Measurements from ENCODE around the gene GNAI1.
"Not testable (repeated sequence)": the region's sequence is repeated elsewhere in the genome, so short reads cannot be mapped to it uniquely, and the experiment has no call there.

GNAI1 gene

DNA sequence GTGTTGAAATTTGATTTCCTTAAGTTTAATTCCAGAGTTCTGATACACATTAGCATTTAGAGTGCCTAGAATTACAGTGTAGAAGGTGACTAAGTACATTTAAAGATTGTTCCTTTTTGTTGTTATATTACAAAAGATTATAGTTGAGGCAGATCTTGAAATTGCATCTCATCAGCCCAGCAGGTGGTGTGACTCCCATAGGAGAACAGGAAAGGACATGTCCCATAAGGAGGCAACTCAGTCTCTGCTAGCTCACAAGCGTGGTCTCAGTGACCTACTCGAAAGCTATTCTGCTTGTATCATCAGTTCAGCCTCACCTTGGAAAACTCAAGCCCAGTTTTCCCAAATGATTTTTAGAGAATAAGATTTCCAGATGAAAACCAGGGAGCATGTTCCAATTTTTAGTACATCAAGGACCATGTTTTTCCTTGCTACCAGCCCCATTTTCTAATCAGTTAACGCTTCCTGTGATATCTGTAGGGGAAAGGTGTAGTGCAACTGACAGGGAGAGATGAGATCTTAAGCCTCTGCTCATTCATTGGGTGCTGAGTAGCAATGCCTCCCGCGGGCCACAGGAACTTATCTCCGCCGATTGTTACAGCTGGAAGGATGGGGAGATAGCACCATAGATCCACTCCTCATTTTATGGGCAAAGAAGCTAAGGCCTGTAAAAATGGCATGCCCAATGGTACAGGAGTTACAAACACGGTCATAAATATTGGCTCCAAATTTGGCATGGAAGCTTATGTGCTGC is 1.1 kb upstream of the GNAI1 start:
- no peak for DNase-seq

DNA sequence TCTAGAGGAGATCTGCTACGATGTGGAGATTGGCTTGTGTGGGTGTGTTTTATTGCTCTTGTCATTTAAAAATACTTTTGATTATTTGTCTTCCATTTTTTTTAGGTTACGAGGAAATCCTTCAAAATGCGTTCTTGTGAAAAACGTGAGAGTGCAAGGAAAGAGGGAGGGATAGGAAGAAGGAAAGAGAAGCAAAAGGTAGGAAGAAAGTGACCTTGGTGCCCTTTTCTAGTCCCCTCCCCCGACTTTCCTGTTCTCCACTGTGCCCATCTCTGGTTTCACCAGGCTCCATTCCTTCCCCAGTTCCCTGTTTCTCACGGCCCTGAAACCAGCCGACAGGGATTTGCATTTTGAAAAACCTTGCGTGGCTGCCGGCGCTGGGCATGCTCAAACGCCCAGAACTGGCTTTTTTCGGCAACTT is 506 bp upstream of the GNAI1 start:
- no peak for DNase-seq

DNA sequence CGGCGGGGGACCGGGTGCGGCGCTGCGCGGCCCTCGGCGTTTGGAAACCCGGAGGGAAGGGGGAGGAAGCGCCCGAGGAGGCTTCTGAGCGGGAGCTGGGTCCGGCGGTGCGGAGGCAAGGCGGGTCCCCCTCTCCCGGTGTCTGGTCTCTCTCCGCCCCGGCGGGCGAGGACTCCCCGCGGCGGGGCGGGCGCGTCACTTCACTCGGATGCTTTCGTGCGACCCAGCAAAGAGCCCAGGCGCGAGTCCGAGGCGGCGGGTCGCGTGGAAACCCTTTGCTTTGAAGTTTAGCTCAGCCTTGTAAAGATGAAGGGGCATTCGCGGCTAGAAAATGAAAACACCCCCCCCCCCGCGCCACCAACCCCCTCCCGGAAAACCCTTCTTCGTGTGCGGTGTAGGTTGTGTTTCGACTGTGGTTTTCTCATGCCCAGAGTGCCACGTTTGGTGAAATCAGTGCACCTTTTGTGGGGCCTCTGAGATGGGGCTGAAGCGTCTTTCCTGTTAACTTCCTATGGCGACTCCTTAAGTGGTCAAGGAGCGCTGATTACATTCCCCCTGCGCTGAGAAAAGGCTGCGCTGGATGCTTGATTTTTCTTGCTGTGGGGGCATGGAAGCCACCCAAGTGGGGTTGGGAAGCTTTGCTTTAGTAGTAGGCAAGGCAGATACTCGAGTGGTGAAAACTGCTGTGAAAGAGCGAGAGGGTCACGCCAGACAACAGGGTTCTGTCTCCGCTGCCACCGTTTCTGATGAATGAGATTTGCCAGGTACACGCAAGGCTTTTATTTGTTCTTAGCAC is 876 bp downstream of the GNAI1 start:
- peak; percentile 56 for DNase-seq

DNA sequence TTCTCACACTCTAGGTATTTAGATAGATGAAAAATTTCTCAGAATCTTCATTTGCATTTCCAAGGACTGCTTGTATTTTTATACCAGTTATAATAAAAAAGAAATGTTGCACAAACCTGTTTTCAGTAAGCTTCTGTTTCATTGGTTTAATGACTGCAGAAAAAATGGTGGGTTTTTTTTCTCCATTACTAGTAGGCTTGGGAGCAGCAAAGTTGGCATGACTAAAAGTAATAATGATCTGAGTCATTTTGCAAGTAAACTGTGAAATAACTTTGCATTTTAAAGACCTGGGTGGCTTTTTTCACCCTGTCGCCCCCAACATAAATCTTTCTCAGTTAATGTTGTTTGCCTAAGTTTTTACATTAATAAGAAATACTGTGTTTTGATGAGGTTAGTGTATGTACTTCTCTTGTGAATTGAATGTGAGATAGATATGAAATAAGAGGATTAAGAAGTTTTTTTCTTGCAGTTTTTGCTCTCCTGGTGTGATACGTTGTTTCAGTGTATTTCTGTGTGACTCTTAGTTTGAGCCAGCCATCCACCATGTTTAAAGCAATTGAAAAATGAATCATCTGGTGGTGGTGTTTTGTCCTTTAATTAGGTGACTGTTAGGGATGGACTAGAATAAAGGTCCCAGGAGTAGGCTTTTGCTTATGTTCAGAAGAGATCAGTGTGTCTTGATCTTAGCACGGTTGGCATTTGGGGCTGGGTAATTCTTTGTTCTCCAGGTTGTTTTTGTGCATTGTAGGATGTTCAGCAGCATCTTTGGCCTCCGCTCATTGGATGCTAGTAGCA is 1.8 kb downstream of the GNAI1 start:
- peak; percentile 77 for DNase-seq

DNA sequence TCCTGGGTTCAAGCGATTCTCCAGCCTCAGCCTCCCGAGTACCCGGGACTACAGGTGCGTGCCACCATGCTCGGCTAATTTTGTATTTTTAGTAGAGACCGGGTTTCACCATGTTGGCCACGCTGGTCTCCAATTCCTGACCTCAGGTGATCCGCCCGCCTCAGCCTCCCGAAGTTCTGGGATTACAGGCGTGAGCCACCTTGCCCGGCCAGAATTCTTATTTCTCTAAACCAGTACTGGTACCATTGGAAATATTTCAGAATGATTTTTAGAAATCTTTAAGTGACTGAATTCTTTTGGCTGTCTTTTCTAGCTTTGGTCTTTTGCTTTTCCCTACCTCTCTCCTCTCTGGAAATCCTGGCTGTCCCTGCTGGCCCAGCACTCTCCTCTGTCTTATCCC is 2.8 kb downstream of the GNAI1 start:
- DNase-seq, result no peak

DNA sequence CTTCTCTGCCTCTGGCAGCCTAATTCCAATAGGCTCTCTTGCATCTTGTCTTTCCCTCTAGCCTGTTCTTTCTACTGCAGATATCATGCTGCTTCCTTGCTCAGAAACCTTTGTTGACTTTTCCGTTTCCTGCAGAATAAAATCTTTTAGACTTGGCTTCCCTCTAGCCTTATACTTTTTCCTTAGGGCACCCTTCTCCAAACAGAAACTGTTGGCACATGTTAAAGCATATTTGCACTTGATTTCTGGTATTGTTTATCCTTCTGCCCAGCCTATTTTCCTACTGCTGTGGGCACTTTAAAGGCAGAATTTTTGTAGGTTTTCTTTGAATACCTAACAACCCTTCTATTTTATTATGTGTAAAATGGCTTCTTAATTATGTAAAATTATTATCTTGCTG is 4.6 kb downstream of the GNAI1 start:
- no peak for DNase-seq

DNA sequence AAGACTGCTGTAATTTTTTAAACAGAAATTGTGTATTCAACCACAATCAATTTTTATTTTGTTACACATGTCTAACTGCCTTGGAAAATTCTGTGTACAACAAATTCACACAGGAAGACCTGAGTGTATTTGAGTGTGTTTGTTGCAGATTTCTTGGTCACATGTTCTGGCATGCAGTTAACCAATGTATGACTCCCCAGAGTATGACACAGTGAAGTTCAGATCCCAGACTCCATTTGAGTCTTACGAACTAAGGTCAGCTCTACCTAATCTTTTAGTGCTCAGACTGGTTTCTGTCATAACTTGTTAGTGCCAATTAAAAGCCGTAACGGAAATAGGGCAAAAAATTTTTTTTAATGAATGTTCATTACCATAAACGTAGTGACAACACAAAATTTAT is 5.8 kb downstream of the GNAI1 start:
- DNase-seq, result no peak

DNA sequence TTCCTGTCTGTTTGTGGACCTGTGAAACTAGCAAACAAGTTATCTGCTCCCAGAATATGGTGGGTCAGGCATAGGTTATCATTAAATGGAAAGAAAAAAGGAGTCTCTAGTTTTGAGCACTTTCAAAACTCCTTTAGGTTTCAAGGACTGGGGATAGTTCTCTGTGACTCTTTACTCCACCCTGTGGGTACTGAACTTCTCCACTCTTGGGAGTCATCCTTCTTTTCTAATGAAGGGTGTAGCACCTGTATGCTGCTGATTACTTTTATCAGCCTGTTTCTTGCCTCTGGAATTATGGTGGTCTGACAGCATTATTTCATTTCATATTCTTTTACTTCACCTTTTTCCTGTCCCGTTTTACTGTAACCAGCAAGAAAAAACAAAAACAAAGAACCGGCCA is 6.7 kb downstream of the GNAI1 start:
- DNase-seq, result no peak

DNA sequence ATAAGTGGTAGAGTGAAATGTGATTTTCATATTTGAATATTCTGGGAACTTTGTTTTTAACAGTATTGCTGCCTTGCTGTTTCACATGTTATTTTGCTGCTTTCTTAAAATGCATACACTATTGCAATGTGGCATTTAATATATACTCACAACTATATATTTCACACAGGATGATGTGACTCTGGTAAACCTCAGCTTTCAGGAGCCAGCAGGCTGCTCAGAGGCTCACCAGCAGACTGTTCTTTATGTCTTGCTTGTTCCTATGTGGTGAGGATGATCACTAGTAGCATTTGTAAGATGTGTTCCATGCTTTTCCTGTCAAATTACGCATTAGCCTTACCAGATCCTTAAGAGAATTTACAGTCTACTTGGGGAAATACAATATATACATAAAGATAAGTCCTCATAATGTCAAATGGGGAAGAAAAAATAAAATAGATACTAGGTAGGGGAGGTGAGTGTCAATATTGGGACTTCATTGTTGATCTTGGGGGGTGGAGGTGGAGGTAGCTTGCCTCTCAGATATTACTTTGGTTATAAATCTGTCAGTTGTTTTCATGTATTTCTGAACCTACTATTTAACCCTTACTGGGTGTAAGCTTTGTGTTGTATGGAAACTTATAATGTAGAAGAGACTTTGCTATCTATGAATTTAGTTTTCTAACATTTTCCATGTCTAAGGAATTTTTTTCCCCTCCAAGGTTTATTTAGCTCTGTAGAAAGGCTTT is 8.4 kb downstream of the GNAI1 start:
- no peak for DNase-seq

DNA sequence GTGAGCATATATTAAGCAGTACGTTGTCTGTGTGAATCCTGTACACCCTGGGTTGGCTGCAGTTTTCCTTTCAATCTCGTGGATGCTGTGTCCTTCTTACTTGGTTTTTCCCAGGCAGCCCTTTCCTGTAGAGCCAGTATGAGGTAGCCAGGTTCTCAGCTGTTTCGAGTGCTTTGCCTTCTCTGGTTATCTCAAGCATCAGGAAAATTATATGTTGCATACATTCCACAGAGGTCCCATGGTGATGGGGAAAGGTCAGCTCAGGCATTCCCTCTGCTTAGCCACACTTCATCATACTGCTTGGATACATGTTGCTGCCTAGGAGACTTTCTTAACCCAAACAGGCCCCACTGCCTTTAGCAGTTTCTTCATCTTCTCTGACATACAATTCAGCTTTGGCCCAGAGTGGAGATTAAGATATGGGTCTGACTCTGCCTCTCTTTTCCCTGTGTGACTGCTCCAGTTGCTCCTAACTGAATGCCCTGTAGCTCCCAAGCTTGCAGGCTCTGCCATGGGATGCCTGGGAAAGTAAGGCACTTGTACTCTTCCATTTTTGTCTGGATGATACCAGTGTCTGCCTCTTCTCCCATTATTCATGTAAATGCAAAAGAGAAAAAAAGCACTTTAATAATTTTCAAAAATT is 11.3 kb downstream of the GNAI1 start:
- DNase-seq, result no peak

DNA sequence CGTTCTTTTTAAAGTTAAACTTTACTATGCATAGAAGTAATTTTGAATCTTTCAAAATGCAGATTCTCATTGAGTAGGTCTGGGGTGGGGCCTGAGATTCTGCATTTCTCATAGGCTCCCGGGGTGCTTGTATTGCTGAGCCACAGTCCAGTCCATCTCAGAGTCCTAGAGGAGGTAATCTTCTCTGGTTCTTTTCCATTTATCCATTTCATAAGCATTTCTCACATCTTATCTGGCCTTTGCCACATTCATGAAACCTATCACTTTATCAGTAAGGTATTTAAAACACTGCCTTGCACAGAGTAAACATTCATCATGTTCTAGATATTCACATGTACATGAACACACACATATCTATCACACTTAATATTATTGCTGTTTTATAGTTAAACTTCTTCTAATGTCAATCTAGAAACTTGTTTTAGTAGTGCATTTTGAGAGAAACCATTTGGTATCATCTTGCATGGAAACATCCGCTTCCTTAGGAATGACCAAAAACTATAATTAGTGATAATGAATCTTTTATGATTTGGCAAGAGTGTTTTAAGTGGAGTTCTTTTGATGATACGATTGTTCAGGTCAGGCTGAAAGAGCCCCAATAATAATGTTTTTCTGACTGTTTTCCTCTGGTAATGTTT is 12.0 kb downstream of the GNAI1 start:
- no peak for DNase-seq

DNA sequence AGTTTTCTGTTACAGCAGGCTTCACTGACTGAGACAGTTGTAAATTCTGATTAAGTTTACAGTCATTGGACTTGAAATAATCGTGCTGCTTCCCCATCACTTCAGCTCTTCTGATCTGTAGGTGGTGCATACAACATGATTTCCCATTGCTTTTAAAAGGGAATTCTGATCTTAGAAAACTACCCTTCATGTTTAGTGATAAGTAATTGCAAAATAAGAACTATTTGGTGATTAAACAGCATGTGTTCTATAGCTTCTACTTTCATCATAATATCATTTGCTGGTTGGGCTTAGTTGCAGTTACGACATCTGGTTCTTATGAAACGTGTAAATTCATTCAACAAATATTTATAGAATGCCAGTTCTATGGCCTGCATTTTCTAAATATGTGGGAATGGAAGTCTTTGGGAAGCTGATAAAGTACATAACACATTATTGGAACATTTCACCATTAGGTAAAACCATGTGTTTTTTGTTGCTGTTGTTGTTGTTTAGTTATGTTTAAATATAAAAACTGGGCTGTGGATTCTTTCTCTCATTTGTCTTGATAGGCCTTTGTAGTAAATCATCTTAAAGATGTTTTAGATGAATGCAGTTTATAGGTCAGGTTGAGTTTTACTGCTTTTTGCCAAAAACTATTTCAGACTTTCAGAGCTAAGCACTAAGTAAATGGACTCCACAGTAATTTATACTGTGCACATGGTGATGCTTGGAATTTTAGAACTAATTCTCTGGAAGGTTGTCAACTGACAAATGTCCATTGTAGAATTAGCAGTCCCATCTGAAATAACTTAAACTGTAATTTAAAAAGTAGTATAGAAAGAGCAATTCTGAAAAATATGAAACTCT is 13.1 kb downstream of the GNAI1 start:
- DNase-seq, result no peak

DNA sequence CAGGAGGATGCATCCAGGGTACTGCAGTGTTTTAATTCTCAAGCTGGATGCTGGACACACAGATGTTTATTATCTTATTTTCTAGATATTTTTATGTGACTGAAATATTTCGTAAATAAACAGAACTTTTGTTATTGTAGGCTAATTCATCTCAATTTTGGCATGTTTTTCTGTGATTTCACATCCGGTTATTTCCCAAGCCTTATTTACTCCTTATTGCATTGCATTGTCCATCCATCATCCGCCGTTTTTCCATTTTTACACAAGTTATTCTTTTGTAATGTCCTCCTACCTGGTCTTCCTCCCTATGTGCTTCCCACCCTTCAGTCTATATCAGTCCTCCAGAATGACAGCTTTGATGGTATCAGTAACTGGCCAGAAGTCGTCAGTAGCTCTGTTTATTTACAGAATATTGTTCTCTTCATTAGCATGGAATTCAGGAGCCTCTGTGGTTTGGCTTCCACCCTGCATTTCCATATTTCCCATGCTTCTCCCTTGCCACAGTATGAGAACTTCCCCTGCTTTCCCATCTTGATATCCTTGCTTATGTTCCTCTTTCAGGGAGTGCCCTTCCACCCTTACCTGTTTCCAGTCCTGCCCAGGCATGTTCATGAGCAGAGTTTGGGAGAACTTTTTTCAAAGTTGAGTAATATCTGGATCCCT is 16.1 kb downstream of the GNAI1 start:
- DNase-seq, result no peak

DNA sequence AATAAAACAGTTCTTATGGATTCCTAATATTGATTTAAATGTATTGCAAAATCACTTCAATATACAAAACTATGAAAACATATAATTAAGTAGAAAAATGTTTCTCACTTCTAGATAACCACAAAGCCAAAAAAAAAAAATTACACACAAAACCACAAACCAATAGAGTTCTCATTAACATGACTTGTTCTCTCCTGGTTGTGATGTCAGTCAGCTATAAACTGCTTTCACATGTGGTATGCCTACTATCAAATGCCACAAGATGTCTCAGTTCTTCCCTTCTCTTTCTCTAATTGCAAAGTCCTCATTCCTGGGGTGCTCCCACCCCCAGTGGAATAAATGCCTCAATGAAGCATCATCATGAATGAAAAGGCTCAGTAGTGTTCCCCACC is 16.6 kb downstream of the GNAI1 start:
- DNase-seq, result peak; percentile 37

DNA sequence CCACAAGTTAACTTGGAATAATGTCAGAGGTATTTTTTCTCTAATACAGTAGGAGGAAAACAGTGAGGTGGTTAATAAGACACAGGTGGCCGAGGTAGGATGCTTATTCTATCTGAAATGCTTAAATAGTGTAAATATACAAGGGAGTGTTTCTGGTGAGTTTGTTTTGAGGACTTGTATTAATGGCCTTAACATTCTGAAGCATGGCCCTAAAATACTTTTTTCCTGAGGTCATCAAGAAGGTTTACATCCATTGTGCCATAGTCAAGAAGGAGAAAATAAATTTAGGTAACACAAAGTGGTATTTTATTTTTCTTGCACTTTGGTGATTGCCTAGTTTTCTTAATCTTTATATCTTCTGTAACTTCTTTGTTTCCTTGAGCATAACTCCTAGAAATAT is 18.8 kb downstream of the GNAI1 start:
- no peak for DNase-seq

DNA sequence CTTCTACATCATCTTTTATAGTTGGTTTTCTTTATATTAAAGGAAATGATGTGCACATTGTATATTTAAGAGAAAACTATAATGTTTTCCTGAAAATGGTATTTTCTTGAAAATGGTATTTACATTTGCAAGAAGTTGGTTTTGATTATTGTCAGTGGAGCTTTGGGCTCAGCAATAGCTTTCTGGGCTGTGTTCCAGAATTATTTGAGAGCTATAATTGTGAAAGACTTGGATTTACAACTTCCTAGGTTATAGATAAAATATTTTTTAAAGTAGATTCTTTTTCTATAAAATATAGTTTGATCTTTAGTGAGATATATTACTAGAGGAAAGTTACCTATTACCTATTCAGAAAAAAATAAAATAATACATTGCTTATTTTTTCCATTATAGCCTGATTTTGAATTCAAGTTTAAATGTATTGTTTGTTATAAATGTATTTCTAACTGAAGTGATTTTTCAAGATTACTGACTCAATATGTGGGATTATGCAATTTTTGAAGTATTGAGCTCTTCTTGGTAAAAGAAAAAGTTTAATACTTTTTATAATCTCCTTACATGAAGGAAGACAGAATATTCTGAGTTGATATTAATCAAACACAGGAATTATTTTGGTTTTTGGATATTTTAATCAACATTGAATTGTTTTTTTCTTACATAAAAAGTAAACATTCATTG is 20.2 kb downstream of the GNAI1 start:
- no peak for DNase-seq

DNA sequence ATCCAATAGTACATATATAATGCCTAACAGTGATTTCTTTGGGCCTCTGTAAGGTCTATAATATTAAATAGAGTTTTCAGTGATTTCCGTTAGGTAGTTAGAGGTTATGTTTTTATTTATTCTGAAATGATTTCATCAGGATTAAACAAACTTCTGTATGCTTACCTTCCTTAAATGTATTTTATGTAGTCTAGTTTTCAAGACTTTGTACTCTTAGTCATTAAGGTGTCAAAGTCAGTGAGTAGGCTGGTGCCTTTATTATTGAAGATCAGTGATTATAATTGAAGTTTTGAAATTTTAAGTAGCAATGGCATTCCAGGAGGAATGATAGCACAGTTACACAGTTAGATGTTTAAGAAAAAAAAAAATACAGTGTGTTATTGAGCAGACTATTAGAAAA is 20.7 kb downstream of the GNAI1 start:
- no peak for DNase-seq

DNA sequence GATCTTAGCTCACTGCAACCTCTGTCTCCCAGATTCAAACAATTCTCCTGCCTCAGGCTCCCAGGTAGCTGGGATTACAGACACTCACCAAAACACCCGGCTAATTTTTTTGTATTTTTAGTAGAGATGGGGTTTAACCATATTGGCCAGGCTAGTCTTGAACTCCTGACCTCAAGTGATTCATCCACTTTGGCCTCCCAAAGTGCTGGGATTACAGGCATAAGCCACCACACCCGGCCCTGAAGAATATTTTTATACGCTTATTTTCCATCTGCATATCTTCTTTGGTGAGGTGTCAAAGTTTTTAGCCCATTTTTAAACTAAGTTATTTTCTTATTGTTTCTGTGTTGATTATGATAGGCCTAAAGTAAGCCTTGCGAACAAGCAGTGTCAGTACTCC is 23.1 kb downstream of the GNAI1 start:
- not testable (repeated sequence) for DNase-seq

DNA sequence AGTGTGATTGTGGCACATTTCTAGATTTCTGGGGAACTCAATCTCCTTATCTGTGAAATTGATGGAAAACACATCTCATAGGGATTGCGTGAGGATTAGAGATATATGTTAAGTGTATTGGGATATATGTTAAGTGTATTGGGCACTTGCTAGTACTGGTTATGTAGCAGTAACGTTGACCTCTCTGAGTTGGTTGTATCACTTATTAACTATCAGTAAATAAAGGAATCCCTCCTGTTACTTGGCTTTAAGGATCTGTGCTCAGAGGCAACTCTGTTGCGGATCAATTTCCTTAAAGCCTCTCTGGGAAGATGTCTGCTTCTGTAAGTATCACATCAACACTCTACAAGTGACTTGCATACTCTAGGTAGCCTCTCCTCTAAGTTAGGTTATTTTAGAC is 25.2 kb downstream of the GNAI1 start:
- no peak for DNase-seq

DNA sequence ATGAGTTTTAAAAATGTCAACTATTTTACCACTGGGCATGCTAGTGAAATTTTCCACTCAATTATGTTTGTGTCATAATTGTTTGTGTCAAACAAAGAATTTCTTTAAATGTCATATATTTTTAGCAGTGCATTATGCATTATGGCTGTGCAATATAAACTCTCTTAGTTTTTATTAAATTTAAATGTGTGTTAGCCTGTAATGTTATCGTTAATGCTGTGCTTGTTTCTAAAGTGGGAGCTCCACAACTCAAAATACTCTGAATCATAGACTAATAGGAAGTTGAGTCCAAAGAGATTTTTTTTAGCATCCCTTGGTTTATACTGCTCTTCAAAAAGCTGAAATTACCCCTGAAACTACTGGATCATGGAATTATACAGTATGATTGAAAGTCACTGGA is 26.8 kb downstream of the GNAI1 start:
- no peak for DNase-seq
